Activated CD8-positive, alpha-beta T cell treated with anti-CD3 and anti-CD28 coated beads for 36 hours (primary cell): ENCODE measurements around the gene SHISA9. TPM values are rescaled to one million over a fixed set of nuclear protein-coding genes. Genes with fewer than 3 reads are reported as not detected.

Experiments
- ATAC-seq: fragments of 200-7000 bp; cut with Tn5 transposase; one replicate; pipeline ENCODE4 v1.10.0; 2021; ENCODE audit warnings: mild to moderate bottlenecking, moderate library complexity
- CTCF ChIA-PET: fragments of 350-600 bp; sonication (Branson Sonifier 250); formaldehyde crosslinking; loops from one replicate; lab custom pipeline; 2021; ENCODE audit warnings: antibody characterized with exemption; lab: Charles Lee
- POLR2A ChIA-PET: fragments of 350-600 bp; sonication (Branson Sonifier 250); formaldehyde crosslinking; loops from one replicate; lab custom pipeline; 2021; ENCODE audit warnings: antibody characterized with exemption; lab: Charles Lee
- DNase-seq: peaks from one replicate; pipeline ENCODE4 v3.0.0-alpha.2; 2020
- H3K27ac Mint-ChIP-seq: one replicate; pipeline ENCODE4 v1.8.0; 2021; ENCODE audit warnings: mild to moderate bottlenecking, mixed read lengths
- H3K27me3 Mint-ChIP-seq: one replicate; pipeline ENCODE4 v1.8.0; 2021; ENCODE audit warnings: mixed read lengths
- H3K36me3 Mint-ChIP-seq: one replicate; pipeline ENCODE4 v1.8.0; 2021; ENCODE audit warnings: low read depth, mixed read lengths
- H3K4me1 Mint-ChIP-seq: one replicate; pipeline ENCODE4 v1.8.0; 2021; ENCODE audit warnings: low read depth, mixed read lengths
- H3K4me3 Mint-ChIP-seq: one replicate; pipeline ENCODE4 v1.8.0; 2021; ENCODE audit warnings: mild to moderate bottlenecking, moderate library complexity, mixed read lengths
- H3K9me3 Mint-ChIP-seq: one replicate; pipeline ENCODE4 v1.8.0; 2021; ENCODE audit warnings: mixed read lengths
- intact Hi-C: fragments of 100-400 bp; cut with micrococcal nuclease; formaldehyde crosslinking; loops from one replicate; pipeline ENCODE4 v1.10.0; 2022
- total RNA-seq, 2 experiments: library from RNA; stranded (reverse); gene quantifications; one replicate each; pipeline ENCODE4 v1.2.3, GENCODE V29; 2021
- TF ChIP-seq, protein P1 (sequence below): fragments of 200-600 bp; IDR thresholded peaks from one replicate; pipeline ENCODE4 v1.8.0; 2022; ENCODE audit warnings: antibody characterized with exemption, mild to moderate bottlenecking

Gene SHISA9
- total RNA-seq, 2 experiments from 2014 or later = not detected

DNA sequence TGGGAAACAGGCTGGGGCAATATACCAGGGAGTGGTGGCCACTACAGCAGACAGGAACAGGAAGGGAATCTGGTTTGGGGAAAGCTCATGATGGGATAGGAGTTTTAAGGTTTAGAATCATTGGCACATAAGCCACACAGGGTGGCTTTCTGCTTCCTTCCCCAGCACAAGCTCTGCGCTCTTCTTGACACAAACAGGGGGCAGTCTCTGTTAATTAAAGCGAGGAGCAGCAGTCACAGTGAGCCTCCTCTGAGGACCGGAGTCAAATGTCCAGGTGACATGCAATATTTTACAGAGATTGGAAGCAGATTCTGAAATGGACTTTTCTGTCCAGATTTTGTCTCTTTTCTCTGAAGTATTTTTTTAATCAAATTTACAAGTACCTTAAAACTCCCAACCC is 2.8 kb upstream of the SHISA9 start:
- no peaks in the 10 kb centered on the region for H3K9me3 Mint-ChIP-seq
- TF ChIP-seq, protein P1, sequence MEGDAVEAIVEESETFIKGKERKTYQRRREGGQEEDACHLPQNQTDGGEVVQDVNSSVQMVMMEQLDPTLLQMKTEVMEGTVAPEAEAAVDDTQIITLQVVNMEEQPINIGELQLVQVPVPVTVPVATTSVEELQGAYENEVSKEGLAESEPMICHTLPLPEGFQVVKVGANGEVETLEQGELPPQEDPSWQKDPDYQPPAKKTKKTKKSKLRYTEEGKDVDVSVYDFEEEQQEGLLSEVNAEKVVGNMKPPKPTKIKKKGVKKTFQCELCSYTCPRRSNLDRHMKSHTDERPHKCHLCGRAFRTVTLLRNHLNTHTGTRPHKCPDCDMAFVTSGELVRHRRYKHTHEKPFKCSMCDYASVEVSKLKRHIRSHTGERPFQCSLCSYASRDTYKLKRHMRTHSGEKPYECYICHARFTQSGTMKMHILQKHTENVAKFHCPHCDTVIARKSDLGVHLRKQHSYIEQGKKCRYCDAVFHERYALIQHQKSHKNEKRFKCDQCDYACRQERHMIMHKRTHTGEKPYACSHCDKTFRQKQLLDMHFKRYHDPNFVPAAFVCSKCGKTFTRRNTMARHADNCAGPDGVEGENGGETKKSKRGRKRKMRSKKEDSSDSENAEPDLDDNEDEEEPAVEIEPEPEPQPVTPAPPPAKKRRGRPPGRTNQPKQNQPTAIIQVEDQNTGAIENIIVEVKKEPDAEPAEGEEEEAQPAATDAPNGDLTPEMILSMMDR = no peak
- peaks cover 40% of the 10 kb centered on the region for H3K27me3 Mint-ChIP-seq
- no peak overlapping the region for H3K27ac Mint-ChIP-seq
- intact Hi-C loops = loop anchor here (10.0 kb wide), 1 partner anchor 556 kb away; no protein-coding TSS in a partner anchor
- H3K36me3 Mint-ChIP-seq = no peaks in the 10 kb centered on the region
- peaks cover 5% of the 10 kb centered on the region for H3K4me1 Mint-ChIP-seq
- H3K4me3 Mint-ChIP-seq = no peak overlapping the region
- DNase-seq (no peak), ATAC-seq (no peak)
- CTCF ChIA-PET = no interaction called here
- POLR2A ChIA-PET = no interaction called here

DNA sequence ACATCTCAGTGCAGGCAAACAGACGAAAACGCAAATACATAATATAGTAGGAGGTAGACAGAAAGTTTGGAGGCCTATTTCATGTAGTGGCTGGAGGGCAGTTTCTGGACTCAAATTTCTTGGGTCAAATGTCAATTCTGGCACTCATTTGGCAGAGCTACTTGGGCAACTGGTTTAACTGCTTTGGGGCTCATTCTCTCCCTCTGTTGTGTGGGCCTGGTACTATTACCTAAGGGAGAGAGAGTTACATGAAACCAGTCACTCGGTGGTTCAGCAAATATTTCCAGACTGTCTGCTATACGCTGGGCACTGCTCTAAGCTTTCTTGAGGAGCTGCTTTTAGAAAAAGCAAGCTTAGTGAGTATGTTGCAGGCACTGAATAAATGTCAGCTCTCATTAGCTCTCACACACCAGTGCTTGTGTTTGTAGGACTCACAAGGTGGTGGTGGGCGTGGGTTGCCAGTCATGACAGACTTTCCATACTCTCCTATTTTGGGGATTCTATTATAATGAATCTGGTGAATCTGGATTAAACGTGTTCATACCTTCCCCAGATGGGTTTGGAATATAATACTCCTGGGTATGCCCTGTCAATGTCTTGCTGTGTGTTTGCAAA is 1.8 kb upstream of the SHISA9 start:
- ChIA-PET CTCF (interaction anchor here (0.6 kb wide), 1 partner anchor 211 kb away, joined by 3 read pairs; no protein-coding TSS in a partner anchor), POLR2A (no interaction called here)
- no peaks in the 10 kb centered on the region for H3K36me3 Mint-ChIP-seq
- intact Hi-C loops = loop anchor here (10.0 kb wide), 1 partner anchor 555 kb away; no protein-coding TSS in a partner anchor
- H3K27me3 Mint-ChIP-seq = peaks cover 47% of the 10 kb centered on the region
- H3K9me3 Mint-ChIP-seq = no peaks in the 10 kb centered on the region
- peaks cover 5% of the 10 kb centered on the region for H3K4me1 Mint-ChIP-seq
- DNase-seq = no peak
- ATAC-seq = no peak
- H3K4me3 Mint-ChIP-seq = no peak overlapping the region
- H3K27ac Mint-ChIP-seq = no peak overlapping the region
- TF ChIP-seq, protein P1 = no peak

DNA sequence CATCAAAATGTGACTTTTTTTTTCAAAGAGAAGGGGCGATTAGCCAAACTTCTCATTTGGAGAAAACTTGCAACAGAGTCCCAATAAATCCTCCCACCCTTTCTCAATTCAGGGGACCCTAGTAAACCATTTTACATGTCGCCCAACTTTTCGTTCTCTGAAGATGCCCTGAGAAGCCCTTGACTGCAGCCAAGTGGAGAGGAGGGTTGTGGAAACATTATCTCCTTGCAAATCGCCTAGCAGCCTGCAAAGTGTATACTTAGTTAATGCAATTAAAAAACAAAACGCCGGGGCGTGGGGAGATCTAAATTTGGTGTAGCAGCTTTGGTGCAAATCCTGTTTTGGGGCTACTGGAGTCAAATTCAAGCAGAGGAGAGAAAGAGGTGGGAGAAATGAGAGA is 1.2 kb upstream of the SHISA9 start:
- TF ChIP-seq, protein P1 = no peak
- no peak for ATAC-seq
- ChIA-PET CTCF (no interaction called here), POLR2A (no interaction called here)
- H3K36me3 Mint-ChIP-seq = no peaks in the 10 kb centered on the region
- H3K4me1 Mint-ChIP-seq = peaks cover 5% of the 10 kb centered on the region
- DNase-seq = no peak
- H3K27me3 Mint-ChIP-seq = peaks cover 51% of the 10 kb centered on the region
- H3K4me3 Mint-ChIP-seq = no peak overlapping the region
- no peaks in the 10 kb centered on the region for H3K9me3 Mint-ChIP-seq
- intact Hi-C loops = no loop called here
- H3K27ac Mint-ChIP-seq = no peak overlapping the region

DNA sequence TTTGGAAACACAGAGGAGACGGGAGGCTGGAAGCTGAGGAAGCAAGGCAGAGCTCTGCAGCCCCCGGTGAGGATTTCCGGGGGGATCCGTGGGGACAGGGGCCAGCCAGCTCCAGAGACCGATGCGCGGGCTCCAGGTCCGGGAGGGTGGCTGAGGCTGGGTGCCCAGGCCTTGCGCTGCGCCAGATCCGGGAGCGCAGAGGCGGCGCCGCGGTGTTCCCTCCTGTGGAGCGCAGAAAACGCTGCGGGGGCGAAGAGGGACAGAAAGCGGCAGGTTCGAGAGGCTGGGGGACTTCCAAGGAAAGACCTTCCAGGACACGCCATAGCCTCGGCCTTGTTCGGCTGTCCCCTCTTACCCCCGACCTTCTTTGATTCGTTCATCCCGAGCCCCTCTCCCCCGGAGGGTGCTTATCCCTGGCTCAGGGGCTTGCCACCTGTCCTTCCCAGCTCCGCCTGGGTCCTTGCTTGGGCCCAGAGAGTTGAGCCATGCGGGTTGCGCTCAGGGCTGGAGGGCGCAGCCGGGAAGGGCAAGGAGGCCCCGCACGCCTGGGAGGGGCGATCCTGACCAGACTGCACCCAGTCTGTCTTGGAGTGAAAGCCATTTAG is 697 bp upstream of the SHISA9 start:
- ChIA-PET CTCF (no interaction called here), POLR2A (no interaction called here)
- no peaks in the 10 kb centered on the region for H3K9me3 Mint-ChIP-seq
- H3K4me3 Mint-ChIP-seq = no peak overlapping the region
- intact Hi-C loops = no loop called here
- H3K4me1 Mint-ChIP-seq = peaks cover 5% of the 10 kb centered on the region
- TF ChIP-seq, protein P1 = no peak
- H3K36me3 Mint-ChIP-seq = no peaks in the 10 kb centered on the region
- DNase-seq = no peak
- no peak for ATAC-seq
- no peak overlapping the region for H3K27ac Mint-ChIP-seq
- H3K27me3 Mint-ChIP-seq = peaks cover 54% of the 10 kb centered on the region

DNA sequence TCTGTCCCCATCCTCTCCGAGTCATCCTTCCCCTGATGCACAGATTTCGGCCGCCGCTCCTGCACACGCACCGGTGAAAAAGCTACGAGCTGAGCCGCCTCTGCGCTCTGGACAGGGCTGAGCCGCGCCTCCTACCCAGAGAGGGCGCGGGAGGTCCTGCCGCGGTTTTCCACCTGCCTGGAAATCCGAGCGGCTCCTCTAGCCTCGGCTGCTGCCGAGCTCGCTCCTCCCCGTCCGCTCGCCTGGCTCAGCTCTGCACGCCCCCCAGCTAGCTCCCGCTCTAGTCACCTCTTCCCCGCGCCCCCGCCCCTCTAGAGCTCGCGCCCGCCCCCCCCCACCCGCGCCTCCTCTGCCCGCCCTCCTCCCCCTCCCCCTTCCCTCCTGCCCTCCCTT is 198 bp upstream of the SHISA9 start:
- H3K36me3 Mint-ChIP-seq = no peaks in the 10 kb centered on the region
- H3K9me3 Mint-ChIP-seq = no peaks in the 10 kb centered on the region
- ATAC-seq (no peak), DNase-seq (no peak)
- no peak overlapping the region for H3K27ac Mint-ChIP-seq
- peaks cover 56% of the 10 kb centered on the region for H3K27me3 Mint-ChIP-seq
- ChIA-PET CTCF (no interaction called here), POLR2A (no interaction called here)
- TF ChIP-seq, protein P1 = no peak
- H3K4me3 Mint-ChIP-seq = no peak overlapping the region
- H3K4me1 Mint-ChIP-seq = peaks cover 5% of the 10 kb centered on the region
- intact Hi-C loops = no loop called here
